SH-SY5Y (cell line): ENCODE measurements around the gene CCDC174.

ENCODE experiments used
- GATA2 ChIP-seq: IDR thresholded peaks from 2 replicates; pipeline ENCODE4 v1.6.1; 2011; ENCODE audit warnings: mild to moderate bottlenecking, low read depth, low read length
- GATA3 ChIP-seq: IDR thresholded peaks from 2 replicates; pipeline ENCODE4 v1.6.1; 2011; ENCODE audit warnings: low read depth, mild to moderate bottlenecking, low read length, moderate library complexity

DNA sequence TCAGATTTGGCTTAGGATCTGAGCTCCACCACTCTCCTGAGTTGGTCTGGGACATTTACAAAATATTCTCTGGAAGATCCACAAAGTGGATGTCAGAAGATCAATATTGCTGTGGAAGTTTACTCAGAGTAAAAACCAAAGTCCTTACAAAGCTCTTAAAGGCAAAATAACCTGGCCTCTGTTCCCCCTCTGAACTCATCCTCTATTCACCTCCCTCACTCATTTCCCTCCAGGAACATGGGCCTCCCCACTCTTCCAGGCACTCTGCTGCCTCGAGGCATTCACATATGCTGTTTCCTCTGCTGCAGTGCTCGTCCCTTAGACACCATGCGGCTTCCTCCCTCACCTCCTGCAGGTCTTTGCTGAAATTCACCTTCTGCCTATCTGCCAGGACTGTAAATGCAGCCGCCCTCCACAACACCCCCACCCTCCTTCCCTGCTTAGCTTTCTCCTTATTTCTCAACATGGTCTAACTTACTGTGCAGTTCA, 19.1 kb upstream of the CCDC174 start:
- TF ChIP-seq GATA3 (no peak), GATA2 (no peak)
